Ramos (cell line): ENCODE measurements around the gene MAFB.

Experiments used
- in situ Hi-C: fragments of 300-500 bp; cut with MboI; formaldehyde crosslinking; loops from one replicate; pipeline ENCODE4 v1.14.3; 2022; ENCODE audit warnings: low sequenced_read_pairs; ENCODE audit not compliant: unreplicated experiment

Gene MAFB

DNA sequence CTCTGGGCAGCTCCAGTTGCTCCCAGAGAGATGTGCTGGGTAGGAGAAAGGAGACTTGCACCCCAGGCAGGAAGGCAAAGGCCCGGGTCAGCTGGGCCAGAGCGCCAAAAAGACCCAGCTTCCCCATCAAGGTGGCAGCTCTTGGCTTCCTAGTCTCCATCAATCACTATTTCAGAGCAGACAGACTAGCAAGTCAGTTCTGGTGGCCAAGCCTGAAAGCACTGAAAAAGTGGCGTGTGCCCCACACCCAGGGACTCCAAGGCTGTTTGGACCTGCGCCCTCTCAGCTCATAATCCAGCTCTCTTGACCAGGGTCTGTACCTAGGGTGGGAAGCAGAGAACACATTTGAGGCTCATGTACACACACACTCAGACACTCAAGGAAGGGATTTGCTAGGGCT, 3.7 kb downstream of the MAFB start:
- in situ Hi-C loops = loop anchor here (25.0 kb wide), 1 partner anchor 798 kb away; no protein-coding TSS in a partner anchor

- in situ Hi-C loops = loop anchor here (25.0 kb wide), 1 partner anchor 797 kb away; no protein-coding TSS in a partner anchor
These were observed 5.2 kb downstream of the MAFB start for GRCh38 chr20:40683894-40684268.

GRCh38 chr20:40683221-40683893, 5.7 kb downstream of the MAFB start:
- in situ Hi-C loops = loop anchor here (25.0 kb wide), 1 partner anchor 796 kb away; no protein-coding TSS in a partner anchor

GRCh38 chr20:40682104-40682981, 6.7 kb downstream of the MAFB start:
- in situ Hi-C loops = loop anchor here (25.0 kb wide), 1 partner anchor 795 kb away; no protein-coding TSS in a partner anchor

- in situ Hi-C loops = loop anchor here (25.0 kb wide), 1 partner anchor 794 kb away; no protein-coding TSS in a partner anchor
These were observed 7.4 kb downstream of the MAFB start for GRCh38 chr20:40681684-40682083.

- in situ Hi-C loops = loop anchor here (25.0 kb wide), 1 partner anchor 794 kb away; no protein-coding TSS in a partner anchor
These were observed 7.9 kb downstream of the MAFB start for GRCh38 chr20:40681165-40681564.

DNA sequence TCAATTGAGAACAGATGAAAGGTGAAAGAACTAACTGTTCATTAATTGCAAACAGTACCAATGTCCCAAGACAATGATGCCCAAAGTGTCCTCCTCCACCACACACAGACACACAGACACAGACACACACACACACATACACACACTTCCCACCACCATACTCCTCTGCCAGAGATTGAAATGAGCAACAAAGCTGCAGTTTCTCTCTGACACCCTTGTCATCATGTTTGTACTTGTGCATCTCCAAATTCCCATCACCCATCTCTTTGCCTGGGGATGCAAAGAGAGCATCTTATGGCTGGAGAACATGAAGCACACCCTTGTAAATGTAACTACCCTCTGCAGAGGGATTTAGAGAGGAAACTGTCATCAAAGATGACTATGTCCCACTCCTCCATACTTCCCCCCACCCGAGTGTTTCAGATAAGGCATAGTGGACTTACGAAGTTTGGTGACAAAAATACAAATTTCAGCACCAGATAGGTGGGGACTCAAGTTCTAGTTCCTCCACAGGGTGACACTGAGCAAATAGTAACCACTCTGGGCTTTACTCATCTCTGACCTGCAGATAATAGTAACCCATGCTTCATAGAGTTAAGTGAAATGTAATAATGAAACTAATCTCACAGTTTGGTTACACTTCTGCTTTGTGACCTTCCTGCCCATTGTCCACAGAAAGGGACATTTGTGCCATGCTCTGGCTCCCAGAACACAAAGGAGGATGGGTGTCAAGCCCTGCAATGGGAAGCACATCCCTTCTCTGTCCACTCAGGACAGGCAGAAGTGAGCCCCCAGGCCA, 8.7 kb downstream of the MAFB start:
- in situ Hi-C loops = loop anchor here (25.0 kb wide), 1 partner anchor 793 kb away; no protein-coding TSS in a partner anchor

DNA sequence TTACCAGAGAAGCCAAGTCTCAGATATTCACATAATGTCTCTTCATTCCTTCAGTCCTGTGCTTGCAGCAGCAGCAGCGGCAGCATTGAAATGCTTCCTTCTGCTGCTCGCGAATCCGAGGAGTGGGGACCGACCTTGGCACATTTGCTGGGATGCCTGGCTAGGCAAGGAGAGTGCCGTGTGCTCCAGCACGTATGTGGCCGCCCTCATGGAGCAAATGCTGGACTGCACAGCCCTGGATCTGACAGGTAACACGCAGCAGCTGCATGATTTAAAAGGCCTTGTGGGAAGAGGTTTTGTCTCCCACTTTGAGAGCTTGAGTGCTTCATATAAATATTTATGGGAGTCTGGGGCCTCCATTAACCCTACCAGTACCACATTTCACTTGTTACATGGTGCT, 9.9 kb downstream of the MAFB start:
- in situ Hi-C loops = loop anchor here (25.0 kb wide), 1 partner anchor 792 kb away; no protein-coding TSS in a partner anchor

DNA sequence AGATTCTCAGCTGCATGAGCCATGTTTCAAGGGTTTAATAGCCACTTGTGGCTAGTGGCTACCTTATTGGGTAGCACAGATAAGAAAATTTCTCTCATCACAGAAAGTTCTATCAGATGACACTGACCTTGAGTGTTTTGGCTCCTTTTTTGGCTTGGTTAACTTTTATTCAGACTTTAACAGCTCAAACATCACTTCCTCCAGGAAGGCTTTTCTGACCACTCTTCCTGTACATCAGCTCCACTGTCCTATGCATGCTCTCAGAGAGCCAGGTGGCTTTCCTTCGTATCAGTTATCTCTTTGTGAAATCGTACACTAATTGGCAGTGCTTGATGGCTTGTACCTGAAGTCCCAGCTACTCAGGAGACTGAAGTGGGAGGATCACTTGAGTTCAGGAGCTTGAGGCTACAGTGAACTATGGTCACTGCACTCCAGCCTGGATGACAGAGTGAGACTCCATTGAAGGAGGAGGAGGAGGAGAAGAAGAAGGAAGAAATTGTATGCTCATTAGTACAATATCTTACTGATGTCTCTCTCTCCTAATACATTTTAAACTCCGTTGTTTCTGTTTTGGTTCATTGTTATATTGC, 10.7 kb downstream of the MAFB start:
- in situ Hi-C loops = loop anchor here (25.0 kb wide), 1 partner anchor 791 kb away; no protein-coding TSS in a partner anchor

GRCh38 chr20:40677343-40677924, 11.6 kb downstream of the MAFB start:
- in situ Hi-C loops = loop anchor here (25.0 kb wide), 1 partner anchor 790 kb away; no protein-coding TSS in a partner anchor

DNA sequence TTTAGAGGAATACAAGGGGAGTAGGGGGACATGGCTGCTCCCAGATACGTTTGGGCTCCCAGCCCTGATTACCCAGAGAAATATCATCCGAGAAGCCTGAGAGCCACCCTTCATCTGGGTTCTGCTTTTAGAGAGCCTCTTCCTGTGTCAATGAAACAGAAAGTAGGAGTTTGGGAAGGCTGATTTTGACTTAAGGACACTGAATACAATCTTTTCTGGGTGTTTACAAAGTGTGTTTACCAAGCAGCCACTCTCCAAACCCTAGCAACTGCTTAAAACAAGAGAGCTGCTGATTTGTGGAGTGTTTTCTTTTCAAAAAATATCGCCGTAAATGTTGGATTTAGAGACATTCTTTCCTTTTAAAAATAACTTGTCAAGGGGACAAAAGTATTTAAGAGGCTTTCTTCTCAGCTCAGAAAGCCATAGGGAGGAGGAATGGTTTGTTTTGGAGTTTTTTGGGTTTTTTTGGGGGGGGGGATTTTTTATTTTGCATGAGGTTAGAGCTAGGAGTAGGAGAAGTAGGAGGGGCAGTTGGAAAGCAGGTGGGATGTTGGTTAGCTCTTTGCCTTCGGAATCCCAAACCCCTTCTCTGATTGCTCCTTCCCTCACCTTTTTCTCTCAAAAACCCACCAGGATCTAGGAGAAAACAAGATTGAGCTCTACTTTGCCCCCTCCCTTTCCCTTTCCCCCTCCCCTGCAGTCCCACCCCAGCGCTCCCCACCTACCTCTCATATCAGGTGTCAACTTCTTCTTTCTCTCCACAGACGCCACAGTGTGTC, 12.4 kb downstream of the MAFB start:
- in situ Hi-C loops = loop anchor here (25.0 kb wide), 1 partner anchor 789 kb away; no protein-coding TSS in a partner anchor

DNA sequence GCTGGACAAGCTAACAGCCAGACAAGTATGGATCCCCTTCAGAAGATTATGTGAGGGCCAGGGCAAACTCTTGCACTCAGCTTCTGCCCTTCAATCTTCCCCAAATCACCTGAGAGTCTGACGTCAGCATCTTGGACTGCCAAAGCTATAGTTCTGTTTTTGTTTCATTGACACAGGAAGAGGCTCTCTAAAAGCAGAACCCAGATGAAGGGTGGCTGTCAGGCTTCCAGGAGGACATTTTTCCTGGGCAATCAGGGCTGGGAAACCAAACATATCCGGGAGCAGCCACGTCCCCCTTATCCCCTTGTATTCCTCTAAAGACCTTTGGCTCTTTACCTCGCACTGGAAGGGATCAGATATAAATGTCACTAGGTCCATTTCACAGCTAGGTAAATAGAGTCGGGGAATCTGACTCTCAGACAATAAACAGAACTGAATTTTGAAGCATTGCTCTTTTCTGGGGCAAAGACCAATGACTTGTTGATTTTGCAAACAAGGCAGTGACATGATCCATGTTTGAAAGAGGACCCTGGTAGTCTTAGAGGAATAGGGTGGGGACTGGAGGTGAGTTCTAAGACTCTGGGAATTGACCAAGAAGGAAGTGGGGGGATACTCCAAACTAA, 13.3 kb downstream of the MAFB start:
- in situ Hi-C loops = loop anchor here (25.0 kb wide), 1 partner anchor 788 kb away; no protein-coding TSS in a partner anchor

DNA sequence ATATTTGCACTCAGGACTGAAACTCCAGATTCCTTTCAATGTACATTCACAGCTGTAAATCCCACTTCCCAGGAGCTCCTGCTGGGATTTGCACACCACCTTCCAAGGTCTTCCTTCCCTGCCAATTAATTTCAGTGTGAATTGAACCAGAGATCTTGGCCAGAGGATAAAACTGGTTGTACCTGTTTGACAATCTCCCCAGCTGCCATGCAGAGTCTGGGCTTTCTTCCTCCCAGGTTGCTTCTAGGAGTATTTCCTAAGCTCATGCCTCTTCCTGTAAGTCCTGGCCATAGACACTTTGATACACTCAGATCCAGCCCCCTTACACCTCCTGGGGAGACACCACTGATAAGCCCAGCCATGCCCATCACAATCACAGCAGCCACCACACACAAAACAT, 15.6 kb downstream of the MAFB start:
- in situ Hi-C loops = no loop called here

DNA sequence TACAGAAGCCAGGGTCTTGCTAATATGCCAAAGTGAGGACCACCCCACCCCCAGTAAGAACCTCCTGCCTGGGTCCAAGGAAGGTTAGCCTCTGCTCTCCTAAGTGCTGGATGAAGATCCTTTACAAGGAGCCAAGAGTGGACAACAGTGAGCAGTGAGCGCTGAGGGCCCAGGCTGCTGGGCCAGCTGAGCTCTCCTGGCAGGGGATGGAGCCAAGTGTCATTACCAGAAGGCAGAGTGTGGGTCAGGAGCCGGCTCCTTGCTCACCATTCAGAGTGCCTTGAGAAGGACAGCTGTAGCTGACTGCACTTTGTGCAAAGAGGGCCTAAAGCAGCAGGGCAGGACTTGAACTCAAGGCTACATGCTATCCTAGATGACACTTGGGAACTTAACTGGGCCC, 16.9 kb downstream of the MAFB start:
- in situ Hi-C loops = no loop called here

- in situ Hi-C loops = no loop called here
These were observed 18.8 kb downstream of the MAFB start for GRCh38 chr20:40670253-40670652.

- in situ Hi-C loops = no loop called here
These were observed 19.3 kb downstream of the MAFB start for GRCh38 chr20:40669692-40670091.

GRCh38 chr20:40668449-40669228, 20.4 kb downstream of the MAFB start:
- in situ Hi-C loops = no loop called here
